NCI-H1417 (cell line): ENCODE measurements around the gene ZRANB3.
A peak's percentile ranks its signal among the peaks of the same experiment; 100 is the strongest.
"Not testable (repeated sequence)": the region's sequence is repeated elsewhere in the genome, so short reads cannot be mapped to it uniquely, and the experiment has no call there.

Source experiments
- DNase-seq, 3 experiments: peaks; one replicate each; lab custom pipeline; 2025; lab: John Stamatoyannopoulos, UW

ZRANB3 gene

DNA sequence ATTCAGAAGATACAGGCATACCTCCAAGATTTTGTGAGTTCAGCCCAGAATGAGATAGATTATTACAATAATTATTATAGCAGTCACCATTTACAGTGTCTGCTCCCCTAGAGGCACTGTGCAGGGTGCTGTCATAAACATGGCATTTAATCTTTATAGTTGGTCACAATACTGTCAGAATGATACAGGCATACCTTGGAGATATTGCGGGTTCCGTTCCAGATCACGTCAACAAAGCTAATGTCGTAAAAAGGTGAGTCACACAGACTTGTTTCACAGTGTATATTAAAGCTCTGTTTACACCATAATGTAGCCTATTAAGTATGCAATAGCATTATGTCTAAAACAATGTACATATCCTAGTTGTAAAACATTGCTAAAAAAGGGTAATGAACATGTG, 45.6 kb downstream of the ZRANB3 start:
- DNase-seq: no peak

DNA sequence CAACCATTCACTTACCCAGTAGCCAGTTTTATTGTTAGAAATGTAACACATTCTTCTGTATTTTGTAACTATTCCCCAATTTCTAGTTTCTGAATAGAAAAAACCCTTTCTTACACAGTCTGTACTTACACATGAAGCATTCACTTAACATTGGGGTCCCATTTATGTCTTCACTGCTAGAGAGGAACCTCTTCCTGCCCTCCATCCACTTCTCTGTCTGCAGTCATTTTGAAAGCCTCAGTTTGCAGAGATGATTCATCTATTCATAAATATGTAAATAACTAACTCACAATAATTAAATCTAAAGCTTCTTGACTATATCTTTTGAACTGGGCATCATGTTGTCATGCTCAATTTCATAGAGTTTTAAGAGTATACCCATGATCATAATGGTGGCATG, 55.9 kb downstream of the ZRANB3 start:
- DNase-seq: no peak

DNA sequence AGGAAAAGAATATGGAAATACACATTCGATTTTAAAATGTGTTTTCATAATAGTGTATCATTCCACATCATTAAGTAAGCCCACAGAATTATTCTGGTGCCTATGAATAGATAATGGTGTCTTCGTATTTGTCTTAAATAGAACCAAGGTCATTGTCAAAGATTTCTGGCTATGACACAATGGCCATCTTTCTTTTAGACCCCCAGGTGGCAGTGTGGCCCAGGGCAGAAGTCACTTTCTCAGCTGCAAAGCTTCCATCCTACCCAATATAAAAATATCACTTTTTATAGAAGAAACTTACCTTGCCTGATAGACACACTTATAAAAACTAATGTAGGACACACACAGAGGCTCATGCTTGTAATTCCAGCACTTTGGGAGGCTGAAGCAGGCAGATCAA, 57.5 kb downstream of the ZRANB3 start:
- peak in 1 of 3 experiments; percentile 28 for DNase-seq

DNA sequence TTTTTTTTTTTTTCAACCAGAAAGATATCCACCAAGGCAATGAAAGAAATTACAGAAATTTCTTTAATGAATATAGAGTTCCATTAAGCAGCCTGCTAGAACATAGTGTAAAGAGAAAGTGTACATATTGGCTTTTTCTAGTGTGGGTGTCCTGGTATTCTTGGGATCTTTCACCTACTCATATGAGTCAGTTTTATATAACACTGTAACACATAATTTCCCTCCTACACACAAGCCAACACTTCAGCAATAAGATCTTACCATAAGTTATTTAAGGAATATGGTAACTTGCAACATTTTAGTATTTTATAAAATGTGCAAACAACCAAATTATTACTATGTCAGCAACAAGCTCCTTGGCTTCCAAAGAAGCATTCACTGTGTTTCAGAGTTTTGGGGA, 59.9 kb downstream of the ZRANB3 start:
- DNase-seq: no peak

DNA sequence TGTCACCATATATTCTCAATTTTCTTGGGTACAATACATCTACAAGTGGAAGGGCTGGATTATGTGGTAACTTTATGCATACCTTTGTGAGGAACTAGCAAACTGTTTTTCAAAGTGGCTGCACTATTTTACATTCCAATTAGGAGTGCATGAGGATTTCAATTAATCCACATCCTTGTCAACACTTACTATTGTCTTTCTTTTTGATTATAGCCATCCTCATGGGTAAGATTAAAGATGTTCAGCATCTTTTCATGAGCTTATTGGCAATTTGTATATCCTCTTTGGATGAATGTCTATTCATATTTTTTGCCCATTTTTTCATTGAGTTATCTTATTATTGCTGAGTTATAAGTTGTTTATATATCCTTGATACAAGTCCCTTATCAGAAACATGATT, 73.7 kb downstream of the ZRANB3 start:
- DNase-seq: no peak

DNA sequence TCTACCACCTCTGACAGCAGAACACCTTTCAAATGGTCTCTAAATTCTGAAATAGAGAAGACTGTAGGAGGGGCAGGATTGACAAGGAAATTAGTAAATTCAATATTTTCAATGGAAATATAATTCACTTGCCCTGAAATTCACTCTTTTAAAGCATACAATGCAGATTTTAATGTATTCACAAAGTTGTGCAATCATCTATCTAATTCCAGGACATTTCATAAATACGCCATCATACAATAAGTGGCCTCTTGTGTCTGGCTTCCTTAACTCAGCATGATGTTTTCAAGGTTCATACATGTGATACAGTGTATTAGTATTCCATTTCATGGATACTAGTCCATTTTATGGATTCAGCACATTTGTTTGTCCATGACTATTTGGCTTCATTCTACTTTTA, 74.2 kb downstream of the ZRANB3 start:
- DNase-seq: no peak

DNA sequence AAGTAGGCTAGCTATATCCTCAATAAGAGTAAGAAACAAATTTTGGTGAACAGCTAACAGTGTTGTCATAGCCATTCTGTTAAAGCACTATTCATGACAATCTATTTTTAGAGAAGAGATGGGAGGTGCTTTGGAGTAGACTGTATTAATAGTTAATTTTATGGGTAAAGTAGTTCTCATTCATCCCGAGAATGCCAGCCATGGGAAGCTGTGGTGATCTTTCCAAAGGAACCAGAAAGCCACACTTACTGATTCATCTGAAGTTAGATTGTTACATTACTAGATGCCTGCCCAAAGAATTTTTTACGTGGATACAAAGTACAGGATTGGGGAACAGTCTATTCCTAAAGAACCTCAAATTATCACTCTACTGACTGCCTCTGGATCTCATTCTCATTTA, 74.6 kb downstream of the ZRANB3 start:
- no peak for DNase-seq

DNA sequence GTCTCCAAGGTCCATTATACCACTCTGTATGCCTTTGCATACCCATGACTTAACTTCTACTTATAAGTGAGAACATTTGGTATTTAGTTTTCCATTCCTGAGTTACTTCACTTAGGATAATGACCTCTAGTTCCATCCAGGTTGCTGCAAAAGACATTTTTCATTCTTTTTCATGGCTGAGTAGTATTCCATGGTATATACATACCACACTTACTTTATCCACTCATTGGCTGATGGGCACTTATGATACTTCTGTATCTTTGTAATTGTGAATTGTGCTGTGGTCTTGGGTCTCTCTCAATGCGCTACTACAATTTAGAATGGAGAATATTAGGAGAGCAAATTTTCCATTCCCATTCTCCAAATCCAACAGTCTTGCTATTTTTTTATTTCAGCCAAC, 76.4 kb downstream of the ZRANB3 start:
- no peak for DNase-seq

DNA sequence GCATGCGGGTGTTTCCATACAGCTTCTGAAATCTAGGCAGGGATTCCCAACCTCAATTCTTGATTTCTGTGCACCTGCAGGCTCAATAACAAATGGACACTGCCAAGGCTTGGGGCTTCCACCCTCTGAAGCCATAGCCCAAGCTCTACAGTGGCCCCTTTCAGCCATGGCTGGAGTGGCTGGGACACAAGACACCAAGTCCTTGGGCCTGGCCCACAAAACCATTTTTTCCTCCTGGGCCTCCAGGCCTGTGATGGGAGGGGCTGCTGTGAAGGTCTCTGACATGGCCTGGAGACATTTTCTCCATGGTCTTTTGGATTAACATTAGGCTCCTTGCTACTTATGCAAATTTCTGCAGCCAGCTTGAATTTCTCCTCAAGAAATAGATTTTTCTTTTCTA, 78.0 kb downstream of the ZRANB3 start:
- not testable (repeated sequence) for DNase-seq

DNA sequence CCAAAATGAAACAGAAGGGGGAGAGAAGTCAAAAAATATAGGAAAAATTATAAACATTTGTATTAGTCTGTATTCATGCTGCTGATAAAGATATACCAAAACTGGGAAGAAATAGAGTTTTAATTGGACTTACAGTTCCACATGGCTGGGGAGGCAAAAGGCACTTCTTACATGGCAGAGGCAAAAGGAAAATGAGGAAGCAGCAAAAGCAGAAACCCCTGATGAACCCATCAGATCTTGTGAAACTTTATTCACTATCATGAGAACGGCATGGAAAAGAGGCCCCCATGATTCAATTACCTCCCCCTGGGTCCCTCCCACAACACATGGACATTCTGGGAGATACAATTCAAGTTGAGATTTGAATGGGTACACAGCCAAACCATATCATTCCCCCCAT, 79.1 kb downstream of the ZRANB3 start:
- DNase-seq: no peak

DNA sequence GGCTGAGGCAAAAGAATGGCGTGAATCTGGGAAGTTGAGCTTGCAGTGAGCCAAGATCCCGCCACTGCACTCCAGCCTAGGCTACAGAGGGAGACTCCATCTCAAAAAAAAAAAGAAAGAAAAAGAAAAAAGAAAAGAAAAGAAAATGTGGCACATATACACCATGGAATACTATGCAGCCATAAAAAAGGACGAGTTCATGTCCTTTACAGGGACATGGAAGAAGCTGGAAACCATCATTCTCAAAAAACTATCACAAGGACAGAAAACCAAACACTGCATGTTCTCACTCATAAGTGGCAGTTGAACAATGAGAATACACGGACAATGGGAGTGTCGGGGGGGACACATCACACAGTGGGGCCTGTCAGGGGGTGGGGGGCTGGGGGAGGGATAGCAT, 88.0 kb downstream of the ZRANB3 start:
- not testable (repeated sequence) for DNase-seq

DNA sequence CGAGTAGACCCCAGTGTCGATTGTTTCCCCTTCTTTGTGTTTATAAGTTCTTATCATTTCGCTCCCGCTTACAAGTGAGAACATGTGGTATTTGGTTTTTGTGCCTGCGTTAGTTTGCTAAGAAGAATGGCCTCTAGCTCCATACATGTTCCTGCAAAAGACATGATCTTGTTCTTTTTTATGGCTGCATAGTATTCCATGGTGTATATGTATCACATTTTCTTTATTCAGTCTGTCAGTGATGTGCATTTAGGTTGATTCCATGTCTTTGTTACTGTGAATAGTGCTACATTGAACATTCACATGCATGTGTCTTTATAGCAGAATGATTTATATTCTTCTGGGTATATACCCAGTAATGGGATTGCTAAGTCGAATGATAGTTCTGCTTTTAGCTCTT, 95.9 kb downstream of the ZRANB3 start:
- DNase-seq: not testable (repeated sequence)

DNA sequence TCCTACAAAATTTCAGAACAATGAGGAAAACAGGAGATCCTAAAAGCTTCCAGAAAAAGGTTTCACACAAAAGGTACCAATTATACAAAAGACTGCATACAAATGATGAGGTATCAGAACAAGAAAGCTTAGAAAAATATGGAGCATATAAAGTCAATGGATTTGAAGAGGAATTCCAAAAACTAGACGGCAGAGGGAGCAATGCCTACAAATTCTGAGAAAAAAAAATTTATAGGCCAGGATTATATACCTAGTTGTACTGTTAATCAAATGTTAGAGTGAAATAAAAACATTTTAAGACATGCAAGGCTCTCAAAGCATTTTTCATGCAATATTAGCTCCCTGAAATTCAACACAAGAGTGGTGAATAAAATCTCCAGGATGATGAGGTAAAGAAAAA, 106.2 kb downstream of the ZRANB3 start:
- DNase-seq: no peak

DNA sequence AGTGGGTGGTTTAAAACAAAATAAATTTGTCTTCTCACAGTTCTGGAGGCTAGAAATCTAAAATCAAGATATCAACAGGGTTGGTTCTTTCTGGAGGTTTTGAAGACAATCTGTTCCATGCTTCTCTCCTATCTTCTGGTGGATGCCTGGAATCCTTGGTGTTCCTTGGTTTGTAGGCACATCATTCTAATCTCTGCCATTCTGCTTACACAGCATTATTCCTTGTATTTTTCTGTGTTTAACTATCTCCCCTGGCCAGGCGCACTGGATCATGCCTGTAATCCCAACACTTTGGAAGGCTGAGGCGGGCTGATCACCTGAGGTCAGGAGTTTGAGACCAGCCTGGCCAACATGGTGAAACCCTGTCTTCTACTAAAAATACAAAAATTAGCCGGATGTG, 108.1 kb downstream of the ZRANB3 start:
- no peak for DNase-seq

DNA sequence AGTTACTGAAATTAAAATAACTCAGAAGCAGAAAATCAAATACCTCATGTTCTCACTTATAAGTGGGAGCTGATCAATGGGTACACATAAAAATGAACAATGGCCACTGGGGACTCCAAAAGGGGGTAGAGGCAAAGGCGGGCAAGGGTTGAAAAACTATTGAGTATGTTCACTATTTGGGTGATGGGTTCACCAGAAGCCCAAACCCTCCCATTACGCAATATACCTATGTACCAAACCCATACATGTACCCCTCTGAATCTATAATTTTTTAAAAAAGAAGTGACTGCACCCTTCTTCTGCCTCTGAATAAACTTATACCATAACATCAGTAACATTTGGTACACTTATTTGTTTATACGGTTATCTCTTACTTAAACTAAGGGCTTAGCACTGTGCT, 119.4 kb downstream of the ZRANB3 start:
- no peak for DNase-seq

DNA sequence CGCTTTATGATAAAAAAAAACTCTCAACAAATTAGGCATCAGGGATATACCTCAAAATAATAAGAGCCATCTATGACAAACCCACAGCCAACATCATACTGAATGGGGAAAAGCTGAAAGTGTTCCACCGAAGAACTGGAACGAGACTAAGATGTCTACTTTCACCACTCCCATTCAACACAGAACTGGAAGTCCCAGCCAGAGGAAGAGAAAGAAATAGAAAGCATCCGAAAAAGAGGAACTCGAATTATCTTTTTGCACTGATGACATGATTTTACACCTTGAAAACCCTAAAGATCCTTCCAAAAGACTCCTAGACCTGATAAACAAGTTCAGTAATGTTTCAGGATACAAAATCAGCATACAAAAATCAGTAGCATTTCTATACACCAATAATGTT, 121.6 kb downstream of the ZRANB3 start:
- DNase-seq: no peak

DNA sequence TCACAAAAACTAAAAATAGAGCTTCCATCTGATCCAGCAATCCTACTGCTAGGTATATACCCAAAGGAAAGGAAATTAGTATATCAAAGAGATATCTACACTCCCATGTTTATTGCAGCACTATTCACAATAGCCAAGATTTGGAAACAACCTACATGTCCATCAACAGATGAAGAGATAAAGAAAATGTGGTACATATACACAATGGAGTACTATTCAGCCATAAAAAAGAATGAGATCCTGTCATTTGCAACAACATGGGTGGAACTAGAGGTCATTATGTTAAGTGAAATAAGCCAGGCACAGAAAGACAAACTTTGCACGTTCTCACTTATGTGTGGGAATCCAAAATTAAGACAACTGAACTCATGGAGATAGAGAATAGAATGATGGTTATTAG, 134.8 kb downstream of the ZRANB3 start:
- DNase-seq: not testable (repeated sequence)

DNA sequence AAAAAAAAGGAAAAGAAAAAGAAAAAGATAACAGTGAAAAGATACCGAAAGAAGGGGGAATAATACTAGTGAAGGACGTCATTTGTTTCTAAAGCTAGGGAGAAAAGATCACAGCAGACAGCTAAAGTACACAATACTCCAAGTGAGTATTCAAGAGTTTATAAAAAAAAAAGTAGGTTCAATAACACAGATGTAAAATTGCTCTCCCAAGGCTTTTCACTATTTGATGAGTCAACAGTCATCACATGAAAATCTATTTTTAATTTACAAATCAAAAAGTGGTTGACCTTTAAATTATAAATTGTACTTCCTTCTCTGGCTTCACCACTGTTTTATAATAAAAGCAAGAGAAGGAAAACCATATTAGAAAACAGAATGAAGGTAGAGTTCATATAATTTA, 144.0 kb downstream of the ZRANB3 start:
- DNase-seq: no peak

DNA sequence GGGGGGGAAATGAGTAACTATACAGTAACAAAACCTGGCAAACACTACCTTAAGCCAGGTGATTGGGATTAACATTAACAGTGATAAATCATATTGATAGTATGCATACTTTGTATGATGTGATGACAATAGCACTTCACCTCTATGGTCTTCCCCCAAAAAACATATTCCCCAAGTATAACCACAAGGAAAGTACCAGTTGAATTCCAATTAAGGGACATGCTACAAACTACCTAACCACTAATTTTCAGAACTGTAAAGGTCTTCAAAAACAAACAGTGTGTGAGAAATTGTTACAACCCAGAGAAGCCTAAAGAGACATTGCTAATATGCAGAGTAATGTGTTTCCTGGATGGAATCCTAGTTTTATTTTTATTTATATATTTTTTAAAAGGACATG, 152.4 kb downstream of the ZRANB3 start:
- no peak for DNase-seq

DNA sequence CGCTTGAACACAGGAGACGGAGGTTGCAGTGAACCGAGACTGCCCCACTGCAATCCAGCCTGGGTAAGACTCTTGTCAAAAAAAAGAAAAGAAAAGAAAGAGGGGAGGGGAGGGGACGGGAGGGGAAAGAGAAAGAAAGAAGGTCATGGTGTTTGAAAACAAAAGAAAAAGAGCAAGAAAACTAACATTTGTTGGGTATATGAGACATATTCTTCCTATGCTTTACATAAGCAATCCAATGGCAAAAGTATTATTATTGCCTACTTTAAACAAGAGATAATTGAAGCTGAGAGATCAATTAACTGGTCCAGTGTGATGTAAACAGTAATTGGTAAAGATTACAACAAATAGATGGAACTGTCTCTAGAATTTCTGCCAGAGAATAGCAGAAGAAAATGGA, 157.3 kb downstream of the ZRANB3 start:
- no peak for DNase-seq

DNA sequence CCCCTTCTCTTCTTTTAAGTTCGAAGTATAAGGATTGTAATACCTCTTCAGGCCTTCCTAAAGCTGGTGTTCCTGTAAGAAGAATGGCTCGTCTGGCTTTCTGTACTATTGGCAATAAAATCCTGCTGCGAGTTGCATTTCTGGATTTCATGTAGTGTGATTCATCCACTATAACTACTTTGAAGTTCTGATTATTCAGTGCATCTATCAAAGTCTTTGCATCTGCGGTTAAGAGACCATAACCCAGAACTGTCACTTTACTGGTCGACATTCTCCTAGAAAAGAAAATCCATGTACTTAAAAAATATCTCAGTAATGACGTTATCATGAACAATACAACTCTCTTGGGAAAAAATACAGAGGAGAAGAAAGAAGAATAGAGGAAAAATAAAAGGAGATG, 181.1 kb downstream of the ZRANB3 start:
- DNase-seq: no peak

DNA sequence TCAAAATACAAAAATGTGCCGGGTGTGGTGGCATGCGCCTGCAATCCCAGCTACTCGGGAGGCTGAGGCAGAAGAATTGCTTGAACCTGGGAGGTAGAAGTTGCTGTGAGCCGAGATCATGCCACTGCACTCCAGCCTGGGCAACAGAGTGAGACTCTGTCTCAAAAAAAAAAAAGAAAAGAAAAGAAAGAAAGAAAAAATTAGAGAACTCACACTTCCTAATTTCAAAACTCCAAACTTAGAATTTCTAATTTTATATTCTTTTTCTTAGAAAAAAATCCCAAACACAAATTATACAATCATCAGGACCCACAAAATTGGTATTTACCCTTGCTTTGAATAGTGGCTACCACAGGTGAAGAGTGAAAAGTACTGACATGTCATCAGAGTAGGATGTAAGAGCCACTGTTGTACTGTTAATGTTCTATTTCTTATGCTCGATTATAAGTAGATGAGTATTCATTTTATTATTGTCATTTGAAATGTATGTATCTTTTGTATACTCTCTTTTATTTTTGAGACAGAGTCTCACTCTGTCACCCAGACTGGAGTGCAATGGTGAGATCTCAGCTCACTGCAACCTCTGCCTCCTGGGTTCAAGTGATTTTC, 182.8 kb downstream of the ZRANB3 start:
- not testable (repeated sequence) for DNase-seq

DNA sequence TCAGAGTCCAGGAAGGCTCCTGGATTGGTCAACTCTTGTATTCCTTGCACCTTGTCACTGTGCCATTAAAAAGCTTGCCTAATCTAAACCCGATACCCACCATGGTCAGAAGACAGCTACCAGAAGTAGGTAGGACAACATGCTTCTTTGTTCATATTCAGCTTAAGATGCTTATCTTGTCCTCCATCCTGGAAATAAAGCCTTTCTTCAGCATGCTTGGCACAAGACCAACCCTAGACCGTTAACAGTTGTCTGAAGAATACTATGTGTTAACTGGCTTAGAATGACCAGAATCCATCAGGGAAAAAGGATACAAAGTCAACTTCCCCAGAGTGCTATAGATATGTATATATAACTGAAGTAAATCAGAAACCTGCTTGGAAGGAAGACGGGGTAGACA, 193.9 kb downstream of the ZRANB3 start:
- DNase-seq: no peak

DNA sequence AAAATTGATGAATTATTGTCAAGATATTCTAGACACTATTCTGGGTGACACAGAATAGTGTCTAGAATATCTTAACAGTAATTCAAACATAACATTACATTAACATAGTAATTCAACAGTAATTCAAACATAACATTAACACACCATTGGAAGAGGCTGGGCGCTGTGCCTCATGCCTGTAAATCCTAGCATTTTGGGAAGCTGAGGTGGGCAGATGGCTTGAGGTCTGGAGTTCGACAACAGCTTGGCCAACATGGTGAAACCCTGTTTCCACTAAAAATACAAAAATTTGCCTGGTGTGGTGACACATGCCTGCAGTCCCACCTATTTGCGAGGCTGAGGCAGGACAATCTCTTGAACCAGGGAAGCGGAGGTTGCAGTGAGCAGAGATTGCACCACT, 195.8 kb downstream of the ZRANB3 start:
- DNase-seq: no peak

DNA sequence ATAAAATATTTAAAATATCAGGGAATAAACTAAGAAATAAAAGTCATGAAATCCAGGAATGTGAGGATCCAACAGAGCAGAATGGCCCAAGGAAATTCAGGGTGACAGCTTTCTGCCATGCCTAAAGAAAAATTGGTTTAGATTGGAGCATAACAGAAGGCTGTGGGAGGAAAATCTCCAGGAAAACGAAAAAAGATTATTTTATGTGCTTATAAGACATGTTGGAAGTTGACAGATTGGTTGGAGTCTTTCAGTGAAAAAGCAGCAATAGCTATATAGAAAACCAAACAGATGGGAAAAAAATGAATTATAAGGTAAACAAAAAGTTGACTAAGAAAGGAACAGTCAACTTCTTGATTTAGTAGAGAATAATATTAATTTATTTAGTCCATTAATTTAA, 203.9 kb downstream of the ZRANB3 start:
- no peak for DNase-seq
